Activated CD4-positive, alpha-beta T cell treated with anti-CD3 and anti-CD28 coated beads for 48 hours (primary cell): Measurements from ENCODE around the gene PPP2R2C.

Experiments used
- DNase-seq: peaks from one replicate; pipeline ENCODE4 v3.0.0-alpha.2; 2020

PPP2R2C gene

GRCh38 chr4:6339818-6340445 is 132.5 kb downstream of the PPP2R2C start:
- DNase-seq, result no peak

GRCh38 chr4:6338951-6339817 is 133.2 kb downstream of the PPP2R2C start:
- no peak for DNase-seq

GRCh38 chr4:6338175-6338950 is 134.1 kb downstream of the PPP2R2C start:
- no peak for DNase-seq

GRCh38 chr4:6337331-6337935 is 135.0 kb downstream of the PPP2R2C start:
- DNase-seq, result no peak

DNA sequence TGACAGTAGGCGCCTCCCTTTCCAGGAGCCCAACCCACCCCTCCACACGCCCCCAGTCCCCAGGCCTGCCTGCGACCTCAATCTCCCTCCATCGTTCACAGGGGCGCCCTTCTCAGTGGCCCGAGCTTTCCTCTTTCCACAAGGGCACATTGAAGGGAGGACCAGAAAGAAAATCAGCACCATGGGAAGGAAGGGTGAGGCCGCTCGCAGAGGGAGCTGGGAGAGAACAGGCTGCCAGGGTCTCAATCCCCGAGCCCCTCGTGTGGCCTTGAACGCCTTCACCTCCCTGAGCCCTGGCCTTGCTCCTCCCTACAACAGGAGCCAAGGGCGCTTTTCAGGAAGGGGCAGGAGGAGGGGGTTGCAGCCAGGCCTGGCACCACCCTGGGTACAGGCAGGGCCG is 136.2 kb downstream of the PPP2R2C start:
- DNase-seq, result no peak

DNA sequence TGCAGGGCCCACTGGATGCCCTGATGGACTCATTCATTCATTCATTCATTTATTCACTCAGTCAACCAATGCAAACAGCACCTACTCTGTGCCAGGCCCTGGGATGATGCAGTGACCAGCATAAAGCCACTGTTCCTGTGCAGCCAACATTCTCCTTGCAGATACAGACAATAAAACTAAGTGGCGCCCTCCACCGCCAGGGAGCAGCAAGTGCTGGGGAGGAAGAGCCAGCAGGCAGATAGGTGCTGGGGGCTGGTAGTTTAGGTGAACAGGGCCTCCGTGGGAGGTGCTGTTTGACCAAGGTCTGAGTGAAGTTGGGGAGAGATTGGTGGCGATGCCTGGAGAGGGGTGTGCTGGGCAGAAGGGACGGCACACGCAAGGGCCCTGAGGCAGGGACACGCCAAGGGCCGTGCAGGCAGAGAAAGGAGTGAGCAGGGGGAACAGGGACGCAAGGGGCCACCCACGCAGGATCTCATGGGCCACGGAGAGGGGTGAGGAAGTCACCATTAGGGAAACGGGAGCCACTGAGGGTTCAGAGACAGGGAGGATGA is 137.3 kb downstream of the PPP2R2C start:
- no peak for DNase-seq

GRCh38 chr4:6334203-6334887 is 138.1 kb downstream of the PPP2R2C start:
- no peak for DNase-seq

DNA sequence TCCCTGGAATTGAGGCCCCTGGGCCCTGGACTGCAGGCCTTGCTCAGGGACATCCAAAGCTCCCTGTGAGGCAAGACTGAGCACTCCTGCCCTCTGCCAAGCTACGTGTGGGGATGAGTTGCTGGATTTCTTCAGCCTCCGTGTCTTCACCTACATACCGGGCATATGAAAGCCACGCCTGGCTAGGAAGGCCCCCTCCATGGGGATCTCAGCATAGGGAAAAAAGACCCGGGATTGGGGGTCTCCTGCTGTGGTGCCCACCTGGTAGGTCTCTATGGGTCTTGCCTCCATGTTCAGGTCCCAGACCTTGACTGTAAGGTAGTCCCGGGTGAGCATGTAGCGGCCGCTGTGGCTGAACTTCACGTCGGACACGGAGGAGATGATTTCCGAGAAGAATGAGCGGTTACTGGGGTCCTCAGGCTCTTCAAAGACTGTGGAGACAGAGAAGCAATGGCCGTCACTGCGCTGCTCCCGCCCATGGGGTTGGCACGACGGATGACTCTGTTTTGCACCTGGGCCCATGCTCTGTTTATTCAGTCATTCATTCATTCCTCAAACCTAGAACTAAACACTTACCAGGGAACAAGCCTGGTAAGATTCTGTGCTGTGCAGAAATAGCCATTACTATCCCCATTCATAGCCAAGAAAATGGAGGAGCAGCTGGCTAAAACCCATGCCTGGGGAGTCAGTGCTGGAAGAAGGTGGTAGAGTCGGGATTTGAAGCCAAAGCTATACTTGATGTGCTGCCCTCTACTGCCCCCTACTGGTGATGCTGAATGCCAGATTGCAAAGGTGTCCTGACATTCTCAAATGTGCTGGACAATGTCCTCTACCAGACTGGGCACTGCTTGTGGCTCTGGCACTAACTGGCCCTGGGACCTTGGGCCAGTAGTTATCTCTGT is 138.9 kb downstream of the PPP2R2C start:
- peak; percentile 45 for DNase-seq

DNA sequence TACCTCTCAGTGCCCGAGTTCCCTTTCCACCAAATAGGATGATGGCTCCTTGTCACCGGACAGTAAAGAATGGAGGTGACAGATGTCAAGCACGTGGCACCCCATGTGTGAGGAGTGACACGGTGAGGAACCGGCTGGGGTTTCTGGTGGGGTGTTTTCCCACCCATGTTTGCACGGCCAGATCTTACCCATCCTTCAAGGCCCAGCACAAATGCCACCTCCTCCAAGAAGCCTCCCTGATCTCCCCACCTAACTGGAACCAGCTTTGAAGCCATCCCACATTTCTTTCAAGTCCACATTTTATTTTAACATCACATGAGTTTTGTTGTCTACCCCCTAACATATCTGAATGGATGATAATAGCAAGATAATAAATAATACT is 139.8 kb downstream of the PPP2R2C start:
- no peak for DNase-seq

- DNase-seq, result peak; percentile 35
Measured at GRCh38 chr4:6332042-6332668, 140.3 kb downstream of the PPP2R2C start.

GRCh38 chr4:6331468-6331867 is 140.9 kb downstream of the PPP2R2C start:
- DNase-seq, result no peak

DNA sequence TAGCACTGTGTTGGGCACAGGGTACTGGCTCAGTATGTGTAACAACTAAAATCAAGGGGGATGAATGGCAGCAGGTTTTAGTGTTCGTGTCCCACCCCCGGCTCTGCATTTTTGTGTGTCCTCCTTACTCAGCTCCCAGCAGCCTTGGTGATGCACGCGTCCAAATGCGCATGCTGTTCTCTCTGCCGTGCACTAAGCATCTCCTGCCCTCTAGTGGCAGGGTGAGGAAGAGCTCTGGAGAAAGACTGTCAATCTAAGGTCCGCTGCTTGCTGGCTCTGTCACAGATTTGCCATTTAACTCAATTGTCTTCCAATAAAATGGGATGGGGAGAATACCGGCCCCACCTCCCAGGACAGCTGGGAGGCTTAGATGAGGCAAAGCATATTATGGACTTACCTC is 141.4 kb downstream of the PPP2R2C start:
- peak; percentile 55 for DNase-seq

DNA sequence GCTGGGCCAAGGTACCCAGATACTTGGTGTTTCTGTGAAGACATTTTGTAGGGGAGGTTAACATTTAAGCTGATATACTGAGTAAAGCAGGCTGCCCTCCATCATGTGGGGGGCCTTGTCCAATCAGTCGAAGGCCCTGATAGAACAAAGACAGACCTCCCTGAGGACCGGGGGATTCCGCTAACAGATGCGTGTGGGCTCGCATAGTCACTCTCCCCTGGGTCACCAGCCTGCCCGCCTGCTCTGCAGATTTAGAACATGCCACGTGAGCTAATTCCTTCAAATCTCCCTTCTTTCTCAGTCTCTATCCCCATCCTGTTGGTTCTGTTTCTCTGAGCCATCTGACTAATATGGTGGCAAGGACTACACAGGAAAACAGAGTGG is 142.0 kb downstream of the PPP2R2C start:
- DNase-seq, result no peak

DNA sequence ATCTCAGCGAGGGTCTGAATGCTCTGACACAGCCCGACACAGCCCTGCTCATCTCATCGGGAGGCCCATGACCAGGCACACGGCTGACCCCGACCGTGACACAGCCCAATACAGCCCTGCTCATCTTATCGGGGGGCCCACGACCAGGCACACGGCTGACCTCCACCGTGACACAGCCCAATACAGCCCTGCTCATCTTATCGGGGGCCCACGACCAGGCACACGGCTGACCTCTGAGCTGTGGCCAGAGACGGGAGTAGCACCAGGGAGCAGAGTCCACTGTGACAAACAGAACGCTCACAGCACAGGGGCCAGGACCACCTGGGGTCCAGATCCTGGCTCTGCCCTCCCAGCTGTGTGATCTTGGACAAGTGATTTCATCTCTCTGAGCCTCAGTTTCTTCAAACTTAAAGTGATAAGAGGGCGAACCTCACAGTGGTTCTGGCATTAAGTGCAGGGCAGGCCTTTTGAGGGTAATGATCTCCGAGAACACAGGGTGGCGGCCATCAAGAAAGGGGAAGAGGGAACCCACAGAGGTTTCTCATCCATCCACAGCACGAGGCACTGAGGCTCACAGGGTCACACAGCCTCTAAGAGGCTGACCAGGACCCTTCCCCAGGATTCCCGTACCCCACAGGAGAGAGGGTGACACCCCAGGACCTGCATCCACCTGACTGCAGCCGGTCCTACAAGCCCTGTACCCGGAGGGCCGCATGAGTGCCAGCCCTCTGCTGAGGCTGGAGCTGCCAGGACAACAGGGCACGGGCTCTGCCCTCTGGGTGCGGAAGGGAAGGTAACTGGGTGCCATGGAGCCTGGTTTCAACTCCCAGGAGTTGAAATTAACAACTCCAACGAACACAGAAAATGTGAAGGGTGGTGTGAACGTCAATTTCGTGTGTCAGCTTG is 142.7 kb downstream of the PPP2R2C start:
- DNase-seq, result no peak

DNA sequence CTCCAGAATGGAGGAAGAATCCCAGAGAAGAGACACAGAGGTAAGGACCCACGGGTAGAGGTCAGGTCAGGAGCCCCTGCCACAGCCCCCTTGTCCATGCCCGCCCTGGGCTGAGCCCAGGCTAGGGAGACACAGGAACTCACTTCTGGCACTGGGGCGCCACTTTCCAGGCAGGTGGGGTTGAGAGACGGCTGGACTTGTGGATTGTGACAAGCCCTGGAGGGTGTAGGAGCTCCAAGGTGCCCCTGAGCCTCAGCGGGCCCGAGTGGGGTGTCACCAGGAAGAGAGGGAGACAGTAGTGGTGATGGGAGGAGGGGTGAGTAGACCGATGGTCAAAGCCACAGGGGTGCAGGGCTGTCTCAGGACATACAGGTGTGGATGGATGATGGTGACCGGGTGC is 143.9 kb downstream of the PPP2R2C start:
- DNase-seq, result no peak

- peak; percentile 86 for DNase-seq
Measured at GRCh38 chr4:6327220-6327917, 145.0 kb downstream of the PPP2R2C start.

DNA sequence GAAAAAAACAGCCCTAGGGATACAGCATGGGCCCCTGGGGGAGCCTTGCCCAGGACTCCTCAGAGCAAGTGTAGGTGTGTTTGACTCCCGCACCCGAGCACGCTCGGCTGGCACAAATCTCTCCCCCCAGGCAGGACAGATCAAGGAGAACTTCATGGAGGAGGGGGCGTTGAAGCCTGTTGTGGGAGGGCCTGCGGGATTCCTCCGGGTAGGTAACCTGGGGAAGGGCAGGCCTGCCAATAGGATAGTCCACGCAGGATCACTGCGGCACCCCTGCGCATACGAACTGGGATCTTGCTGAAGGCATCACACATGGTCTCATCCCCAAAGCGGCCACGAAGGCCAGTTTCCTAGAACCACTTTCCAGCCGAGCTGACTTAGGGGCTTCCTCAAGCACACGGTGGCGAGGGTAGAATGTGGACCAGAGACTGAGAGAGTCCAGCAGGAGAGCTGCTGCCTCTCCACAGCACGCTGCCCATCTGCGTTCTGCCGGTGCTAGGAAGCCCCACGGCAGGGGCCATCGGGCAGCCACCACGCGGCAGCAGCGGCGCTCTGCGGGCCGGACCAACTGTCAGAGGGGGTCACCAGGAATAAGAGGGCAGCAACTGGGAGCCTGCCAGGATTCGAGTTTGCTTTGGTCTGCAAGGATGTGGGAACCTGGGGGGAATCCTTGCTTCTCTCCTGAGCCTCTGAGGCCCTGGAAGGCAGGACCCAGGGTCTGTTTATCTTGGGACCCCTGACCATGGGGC is 145.9 kb downstream of the PPP2R2C start:
- no peak for DNase-seq

DNA sequence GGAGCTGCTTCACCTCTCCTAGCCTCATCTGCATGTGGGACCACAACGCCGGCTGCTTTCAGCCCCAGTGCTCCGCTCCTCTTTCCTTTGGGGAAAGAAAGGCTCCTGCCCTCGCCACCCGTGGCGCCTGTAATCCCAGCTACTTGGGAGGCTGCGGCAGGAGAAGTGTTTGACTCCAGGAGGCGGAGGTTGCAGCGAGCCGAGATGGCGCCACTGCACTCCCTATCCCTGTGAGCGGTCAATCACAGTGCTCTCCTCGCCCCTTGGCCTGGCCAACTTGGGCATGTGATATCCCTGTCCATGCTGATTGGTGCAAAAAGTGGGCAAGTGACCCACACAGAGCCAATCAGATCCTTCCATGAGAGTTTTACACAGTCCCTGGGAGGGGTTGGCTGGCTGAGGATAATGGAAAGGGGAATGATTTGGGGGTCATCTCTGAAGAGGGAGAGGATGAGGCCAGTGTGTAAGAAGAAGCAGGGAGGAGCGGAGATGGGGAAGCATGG is 146.6 kb downstream of the PPP2R2C start:
- DNase-seq, result no peak
